NCI-H226 (cell line): ENCODE results near the gene EMC1.
A peak's percentile ranks its signal among the peaks of the same experiment; 100 is the strongest.

Experiments used
- DNase-seq: peaks from one replicate; pipeline ENCODE4 v3.0.0-alpha.2; 2015

EMC1 gene

DNA sequence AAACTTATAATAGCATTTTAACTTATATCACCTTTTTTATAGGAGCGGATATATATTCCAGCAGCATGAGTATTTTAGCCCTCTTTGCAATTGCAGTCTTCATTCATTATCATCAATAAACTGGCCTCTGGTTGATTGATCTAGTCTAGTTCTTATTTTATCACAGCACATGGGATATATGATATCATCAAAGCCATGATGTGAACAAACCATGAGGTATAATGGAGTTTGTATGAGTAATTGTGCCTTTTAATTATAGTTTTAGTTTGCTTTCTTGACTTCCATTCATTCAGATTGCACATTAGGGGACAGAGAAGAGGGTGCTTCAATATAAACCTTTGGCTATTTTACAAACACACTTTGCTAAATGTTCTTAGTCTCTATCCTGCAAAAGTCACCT, 37.7 kb downstream of the EMC1 start:
- no peak for DNase-seq

- DNase-seq: no peak
Observed at GRCh38 chr1:19212167-19212566, 39.2 kb downstream of the EMC1 start.

DNA sequence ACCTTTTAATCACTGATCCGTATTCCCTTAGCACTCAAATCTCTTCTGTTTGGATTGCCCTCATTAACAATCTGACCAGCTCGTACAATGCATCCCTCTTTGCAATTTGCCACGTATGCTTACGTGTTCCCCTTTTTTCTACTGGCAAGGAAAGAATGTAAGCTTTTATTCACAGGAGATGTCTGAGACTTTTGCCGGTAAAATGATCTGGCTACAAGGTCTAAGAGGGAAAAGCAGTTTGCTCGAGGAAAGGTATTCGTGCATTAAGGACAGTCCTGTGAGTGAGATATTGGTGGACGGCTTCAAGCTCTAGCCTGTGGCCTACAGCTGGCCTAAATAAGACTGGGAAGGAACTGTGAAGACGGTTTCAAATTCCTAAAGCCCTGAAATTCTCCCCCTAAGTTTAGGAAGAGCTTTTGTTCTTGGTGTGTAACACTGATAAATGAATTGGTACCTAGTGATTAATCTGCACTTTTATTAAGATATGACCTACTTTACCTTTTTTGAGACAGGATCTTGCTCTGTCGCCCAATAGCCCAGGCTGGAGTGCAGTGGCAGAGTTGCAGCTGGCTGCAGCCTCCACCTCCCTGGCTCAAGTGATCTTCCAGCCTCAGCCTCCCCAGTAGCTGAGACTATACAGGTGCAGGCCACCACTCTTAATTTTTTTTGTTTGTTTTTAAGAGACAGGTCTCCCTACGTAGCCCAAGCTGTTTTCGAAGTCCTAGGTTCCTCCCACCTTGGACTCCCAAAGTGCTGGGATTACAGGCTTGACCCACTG, 40.4 kb downstream of the EMC1 start:
- no peak for DNase-seq

DNA sequence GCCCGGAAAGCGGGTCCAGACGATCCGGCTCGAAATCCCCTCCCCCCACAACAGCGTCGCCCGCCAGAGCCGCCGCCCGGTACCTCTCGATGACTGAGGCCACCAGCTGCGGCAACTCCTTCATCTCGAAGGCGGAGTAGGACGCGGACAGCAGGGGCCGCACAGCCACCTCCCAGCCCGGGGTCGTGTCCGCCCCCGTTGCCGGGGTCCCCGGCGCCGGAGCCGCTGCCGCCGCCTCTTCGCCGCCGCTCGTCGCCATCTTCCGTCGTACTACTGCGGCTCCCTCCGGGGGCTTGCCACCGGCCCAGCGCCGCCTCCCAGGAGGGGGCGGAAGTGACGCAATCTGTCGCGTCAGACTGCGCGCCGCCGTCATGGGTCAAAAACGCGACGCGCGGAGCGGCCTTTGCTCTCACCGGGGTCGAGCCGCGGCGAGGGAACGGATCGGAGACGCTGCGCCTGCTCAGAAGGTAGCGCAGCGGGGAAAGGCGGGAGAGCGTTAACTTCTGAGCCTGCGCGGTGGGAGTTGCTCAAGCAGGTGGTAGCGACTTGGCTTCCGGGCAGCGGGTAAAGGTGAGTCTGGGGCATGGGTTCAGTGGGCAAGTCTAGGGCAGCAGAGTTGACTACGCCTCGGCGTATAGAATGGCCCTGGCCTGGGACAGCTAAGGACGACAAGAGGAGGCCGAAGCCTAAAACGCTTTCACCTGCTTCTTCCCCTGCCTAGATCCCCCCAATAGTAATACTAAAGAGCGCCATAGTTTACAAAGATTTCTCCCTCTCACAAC, 41.1 kb downstream of the EMC1 start, which contains the start of gene UBR4:
Gene UBR4, minus strand, starts transcription at position 277 of the 782 bp plus-strand sequence. Its CDS starts 18 bp downstream, at position 259.
- peak; percentile 96 for DNase-seq

DNA sequence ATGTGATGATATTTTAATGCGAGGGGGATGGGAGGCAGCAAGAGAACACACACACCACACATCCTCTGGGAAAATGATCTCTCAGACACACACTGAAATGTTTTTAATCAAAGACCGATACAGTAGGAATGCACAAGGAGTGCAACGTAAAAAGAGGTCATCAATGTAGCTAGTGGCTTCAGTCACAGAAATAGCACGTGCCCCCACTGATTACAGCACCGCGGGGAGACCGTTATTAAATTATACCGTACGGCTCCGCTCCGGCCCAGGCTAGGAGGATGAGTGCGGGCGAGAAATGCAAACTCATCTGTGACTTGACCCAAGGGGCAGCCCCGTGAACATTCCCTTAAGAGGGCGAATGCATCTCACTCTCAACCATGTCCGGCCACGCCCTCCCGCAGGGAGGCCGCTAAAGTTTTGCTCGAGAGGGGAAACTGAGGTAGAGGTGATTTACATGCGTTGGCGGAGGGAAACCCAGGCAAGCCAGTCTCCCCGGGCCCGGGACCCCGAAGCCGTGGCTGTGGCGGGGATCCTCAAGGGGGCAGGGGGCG, 41.8 kb downstream of the EMC1 start:
- DNase-seq: peak; percentile 30

GRCh38 chr1:19208710-19209438, 42.5 kb downstream of the EMC1 start:
- no peak for DNase-seq

- DNase-seq: no peak
Observed at GRCh38 chr1:19206947-19207346, 44.4 kb downstream of the EMC1 start.

- no peak for DNase-seq
Observed at GRCh38 chr1:19205845-19206244, 45.5 kb downstream of the EMC1 start.

DNA sequence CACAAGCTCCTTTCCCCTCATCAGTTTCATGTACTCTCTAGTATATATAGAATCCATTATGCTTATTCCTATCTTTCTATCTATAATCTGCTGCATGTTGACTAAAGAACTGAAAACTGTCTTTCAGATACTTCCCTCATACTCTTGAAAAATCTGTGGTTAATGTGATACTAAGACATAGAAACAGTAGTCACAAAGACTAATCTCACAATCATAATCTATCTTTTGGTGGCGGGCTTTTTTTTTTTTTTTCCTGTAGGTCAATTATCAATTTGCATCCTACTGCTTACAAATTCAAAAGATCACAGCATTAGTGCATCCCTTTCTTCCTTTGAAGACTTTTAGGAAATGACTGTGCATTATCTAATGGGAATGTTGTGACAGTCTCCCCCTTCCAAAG, 45.9 kb downstream of the EMC1 start:
- DNase-seq: no peak

- no peak for DNase-seq
Observed at GRCh38 chr1:19204446-19205266, 46.7 kb downstream of the EMC1 start.

GRCh38 chr1:19203440-19203839, 47.9 kb downstream of the EMC1 start:
- DNase-seq: peak; percentile 16

- DNase-seq: no peak
Observed at GRCh38 chr1:19202396-19202795, 48.9 kb downstream of the EMC1 start.

DNA sequence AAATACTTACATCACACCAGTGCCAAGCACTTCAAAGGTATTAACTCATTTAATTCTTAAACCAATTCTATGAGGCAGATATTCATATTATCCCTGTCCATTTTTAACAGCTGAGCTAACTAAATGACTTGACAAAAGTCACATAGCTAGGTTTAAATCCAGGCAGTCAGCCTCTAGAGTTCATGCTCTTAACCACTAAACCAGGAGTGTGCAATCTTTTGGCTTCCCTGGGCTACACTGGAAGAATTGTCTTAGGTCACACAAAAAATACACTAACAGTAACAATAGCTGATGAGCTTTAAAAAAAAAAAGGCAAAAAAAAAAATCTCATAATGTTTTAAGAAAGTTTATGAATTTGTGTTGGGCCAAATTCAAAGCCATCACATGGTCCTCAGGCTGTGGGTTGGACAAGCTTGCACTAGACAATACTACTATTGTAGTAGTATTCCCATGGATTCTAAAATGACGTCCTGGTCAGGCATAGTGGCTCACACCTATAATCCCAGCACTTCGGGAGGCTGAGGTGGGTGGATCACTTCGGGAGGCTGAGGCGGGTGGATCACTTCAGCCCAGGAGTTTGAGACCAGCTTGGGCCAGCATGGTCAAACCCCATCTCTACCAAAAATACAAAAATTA, 51.2 kb downstream of the EMC1 start:
- no peak for DNase-seq

GRCh38 chr1:19199329-19199968, 51.9 kb downstream of the EMC1 start:
- no peak for DNase-seq

DNA sequence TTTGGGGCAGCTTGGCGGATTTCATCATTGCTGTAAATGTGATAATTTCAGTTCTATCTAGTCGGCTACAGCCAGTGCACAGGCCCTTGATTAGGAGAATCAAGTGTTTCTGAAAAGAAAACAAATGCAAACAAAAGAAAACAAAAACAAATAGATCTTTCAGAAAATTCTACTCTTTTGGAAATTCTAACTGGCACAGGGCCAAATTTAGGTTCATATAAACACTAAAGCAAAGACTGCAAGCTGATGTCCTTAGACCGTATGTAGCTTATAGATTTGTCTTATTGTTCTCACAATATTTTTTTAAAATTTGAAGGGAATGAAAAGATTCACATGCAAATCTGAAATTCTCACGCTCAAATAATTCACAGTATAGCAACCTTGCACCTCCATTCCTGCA, 52.5 kb downstream of the EMC1 start:
- no peak for DNase-seq

DNA sequence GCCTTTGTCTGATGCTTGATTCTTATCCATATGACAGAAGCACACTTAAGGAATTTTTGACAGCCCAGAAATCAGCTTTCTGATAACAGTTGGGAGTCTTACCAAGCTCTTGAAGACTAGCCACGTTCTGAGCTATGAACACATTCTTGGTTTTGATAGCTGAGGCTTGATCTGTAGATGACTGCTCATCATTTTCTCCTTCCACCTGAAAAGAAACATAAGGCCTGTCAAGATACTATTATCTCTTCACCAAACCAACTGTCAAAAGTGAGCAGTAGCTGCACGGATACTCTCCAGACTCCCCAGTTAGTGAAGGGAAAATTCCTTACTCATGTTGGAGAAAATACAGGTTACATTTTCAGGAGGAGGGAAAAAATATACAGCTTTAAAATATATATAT, 53.5 kb downstream of the EMC1 start:
- DNase-seq: no peak

DNA sequence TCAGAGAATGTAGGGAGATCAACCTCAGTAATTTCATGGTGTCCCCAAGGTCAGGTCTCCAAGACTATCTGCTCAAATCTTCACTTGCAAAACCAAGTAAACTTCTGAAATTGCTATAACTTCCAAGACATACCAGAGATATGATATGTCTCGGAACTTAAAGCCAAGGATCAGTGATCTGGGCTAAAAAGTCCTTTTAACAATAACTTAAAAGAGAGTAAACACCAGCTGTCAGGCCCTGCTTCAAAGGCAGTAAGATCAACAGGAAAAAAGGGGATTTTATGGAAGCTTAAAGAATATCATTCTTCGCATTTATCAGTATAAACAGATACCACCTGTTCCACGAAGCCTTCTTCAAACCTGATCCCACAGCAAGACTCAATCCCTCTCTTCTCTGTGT, 55.0 kb downstream of the EMC1 start:
- DNase-seq: no peak

GRCh38 chr1:19193004-19193403, 58.3 kb downstream of the EMC1 start:
- DNase-seq: no peak

DNA sequence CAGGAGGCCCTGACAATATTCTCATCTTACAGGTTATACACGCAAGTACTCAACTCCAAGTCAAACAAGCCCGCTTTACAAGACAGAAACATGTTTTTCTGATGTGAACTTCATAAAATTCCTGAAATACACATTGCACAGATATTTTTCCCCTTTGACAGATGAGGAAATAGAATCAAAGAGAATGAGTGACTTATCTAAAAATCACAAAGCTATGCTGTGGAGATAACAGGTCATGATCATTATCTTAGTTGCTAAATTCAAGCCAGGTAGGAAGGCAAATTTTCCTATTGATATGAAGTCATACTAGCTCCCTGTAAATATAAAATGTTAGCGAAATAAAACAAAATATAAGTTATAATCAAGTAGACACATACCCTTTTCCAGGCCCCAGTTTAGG, 59.5 kb downstream of the EMC1 start:
- DNase-seq: no peak

DNA sequence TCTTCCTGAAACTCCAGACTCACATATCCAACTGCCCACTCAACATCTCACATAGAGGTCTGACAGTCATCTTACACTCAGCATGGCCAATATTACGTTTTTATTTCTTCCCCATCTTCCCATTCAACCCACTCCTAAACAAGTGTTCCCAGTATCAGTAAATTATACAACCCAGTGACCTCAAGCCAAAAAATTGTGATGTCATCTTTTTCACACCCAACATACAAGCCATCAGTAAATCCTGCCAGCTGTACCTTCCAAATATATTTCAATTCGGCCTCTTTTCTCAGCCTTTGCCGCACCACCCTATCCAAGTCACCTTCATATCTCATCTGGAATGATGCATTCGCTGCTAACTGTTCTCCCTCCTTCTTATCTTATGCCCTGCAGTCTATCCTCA, 60.9 kb downstream of the EMC1 start:
- no peak for DNase-seq

GRCh38 chr1:19189270-19189669, 62.1 kb downstream of the EMC1 start:
- no peak for DNase-seq
